Superior temporal gyrus (tissue), 1 donor: ENCODE results near the gene FOXN1.

Source experiments
- DNase-seq: peaks from one replicate; pipeline ENCODE4 v3.0.0-alpha.2; 2016; ENCODE audit errors: extremely low spot score

The FOXN1 gene

DNA sequence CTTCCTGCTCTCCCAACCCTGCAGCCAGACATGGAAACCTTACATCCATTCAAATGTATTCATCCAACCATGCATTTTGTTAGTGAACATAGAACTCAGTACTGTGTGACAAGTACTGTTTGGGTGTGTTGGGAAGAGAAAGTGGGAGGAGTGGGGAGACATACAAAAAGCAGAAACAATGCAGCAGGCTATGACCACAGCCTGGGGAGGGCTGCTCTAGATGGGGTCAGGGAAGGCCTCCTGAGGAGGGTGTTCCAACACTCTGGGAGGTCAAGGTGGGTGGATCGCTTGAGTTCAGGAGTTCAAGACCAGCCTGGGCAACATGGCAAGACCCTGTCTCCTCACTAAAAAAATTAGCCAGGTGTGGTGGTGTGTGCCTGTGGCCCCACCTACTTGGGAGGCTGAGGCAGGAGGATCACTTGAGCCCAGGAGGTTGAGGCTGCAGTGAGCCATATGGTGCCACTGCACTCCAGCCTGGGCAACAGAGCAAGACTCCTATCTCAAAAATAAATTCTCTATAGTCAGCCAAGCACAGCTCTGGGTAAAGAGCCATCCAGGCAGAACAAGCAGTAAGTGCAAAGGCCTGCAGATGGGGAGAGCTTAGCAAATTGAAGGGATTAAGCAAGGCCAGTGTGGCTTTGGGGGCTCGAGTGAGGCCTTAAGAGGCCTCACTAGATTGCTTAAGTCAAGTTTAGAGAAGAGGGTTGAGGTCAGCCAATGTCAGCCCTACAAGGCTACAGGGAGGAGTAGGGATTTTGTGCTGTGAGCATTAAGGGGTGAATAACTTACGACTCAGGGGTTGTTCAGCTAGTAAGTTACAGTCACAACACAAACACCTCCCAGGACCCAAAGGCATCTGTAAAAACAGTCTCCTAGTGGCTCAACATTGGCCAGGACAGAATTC lies 27.2 kb upstream of the FOXN1 start:
- DNase-seq = no peak

DNA sequence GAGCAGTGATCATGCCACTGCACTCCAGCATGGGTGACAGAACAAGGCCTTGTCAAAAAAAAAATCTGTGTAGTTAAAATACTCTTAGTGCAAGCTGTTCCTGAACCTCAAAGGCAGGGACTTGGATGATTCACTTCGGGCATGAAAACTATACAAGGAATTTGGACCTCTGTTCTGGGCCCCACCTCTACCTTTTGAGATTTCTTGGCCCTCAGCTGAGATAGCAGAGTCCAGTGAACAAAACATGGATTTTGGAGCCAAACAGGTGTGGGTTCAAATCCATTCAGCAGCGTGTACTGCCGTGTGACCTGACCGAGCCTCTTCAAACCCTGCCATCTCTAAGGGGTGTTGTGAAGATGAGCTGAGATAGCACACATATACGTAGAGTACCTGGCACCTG lies 25.9 kb upstream of the FOXN1 start:
- DNase-seq = no peak

DNA sequence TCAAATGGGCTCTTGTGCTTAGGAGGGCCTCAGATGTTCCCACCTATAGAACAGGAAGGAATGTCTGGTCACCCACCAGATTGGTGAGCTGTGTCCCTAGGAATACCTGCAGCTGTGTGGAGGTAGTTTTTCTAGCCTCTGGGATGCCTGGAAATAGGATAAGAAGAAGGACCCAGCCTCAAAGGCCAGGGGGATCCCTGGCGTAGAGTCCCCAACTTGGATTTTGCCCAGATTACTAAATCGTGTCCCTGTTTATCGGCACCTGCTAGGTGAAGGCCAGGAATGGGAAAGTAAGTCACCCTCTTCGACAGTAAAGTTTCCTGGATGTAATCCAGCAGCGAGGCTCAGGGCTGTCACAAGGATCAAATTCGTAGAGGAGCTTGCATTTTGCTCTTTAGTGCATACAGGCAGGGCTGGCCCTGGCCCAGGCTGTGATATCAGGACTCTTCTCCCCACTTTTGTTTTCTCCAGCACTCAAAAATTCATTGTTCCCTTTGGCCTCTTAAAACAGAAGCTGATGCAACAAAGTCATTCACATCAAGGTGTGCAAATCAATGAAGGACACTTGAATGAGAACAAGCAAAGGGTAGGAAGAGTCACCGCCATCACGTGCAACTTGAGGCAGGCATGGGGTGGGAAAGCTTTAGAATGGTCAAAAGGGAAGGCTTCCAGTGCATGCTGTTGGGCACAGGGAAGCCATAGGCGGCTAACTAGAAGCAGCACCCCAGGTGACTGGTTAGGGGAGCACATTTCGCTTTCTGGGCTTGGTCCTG lies 25.2 kb upstream of the FOXN1 start:
- DNase-seq = no peak

DNA sequence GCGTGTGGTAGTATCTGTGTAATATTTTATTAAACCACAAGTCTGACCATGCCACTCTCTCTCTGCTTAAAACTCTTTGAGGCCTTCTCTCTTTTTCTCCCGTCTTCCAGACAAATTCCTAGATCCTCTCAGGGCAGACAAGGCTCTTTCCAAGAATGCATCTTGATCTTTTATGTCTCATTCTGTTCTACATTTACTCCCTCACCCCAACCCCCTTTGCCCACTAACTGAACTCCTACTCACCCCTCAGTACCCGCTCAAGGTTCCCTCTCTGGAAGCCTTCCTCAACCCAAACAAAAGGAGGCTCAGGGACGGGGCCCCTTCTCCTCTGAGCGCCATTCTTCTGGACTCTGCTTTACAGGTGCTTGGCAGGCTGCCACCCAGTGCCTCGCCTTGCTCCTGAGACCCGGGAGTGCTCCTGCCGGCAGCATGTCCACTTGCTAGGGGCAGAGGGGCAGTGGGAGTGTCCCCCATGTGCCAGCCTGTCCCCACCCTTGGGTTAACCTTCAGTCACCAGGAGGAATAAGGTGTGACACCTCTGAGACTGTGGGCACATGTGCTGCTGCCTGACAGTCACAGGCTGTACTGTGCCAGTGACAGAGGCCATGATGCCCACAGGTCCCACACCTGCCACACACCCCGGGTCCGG lies 23.5 kb upstream of the FOXN1 start:
- no peak for DNase-seq

DNA sequence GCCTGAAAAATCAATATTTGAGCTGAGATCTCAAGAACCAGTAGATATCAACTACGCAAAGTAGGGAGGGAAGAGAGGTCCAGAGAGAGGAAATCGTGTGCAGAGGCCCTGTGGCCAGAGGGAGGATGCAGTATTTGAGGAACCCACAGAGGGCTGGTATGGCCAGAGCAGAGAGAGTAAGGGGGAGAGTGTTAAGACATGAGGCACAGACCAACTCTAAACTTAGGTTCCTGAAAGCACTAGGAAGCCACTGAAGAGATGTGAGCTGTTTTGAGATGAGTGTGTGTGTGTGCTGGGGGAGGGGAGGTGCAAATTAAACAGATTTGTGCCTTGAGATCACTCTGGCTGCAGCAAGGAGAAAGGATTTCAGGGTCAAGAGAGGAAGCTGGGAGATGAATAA lies 21.9 kb upstream of the FOXN1 start:
- no peak for DNase-seq

DNA sequence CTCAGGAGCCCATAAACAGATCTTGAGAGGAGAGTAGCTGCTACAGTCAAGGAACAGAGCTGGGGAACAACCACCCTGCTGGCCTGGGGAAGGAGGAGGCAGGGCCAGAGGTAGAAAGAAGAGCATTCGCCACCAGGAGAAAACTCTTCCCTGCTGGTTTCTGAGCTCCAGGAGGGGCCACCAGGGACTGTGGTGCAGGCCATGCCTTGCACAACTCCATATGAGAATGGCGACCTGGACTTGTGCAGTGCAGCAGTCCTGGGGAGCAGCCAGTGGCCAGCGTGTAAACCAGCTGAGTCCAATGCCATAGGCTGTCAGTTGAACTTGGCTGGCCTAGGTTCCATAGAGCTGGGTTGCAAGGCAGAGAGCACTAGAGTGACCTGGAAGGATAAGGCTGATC lies 21.1 kb upstream of the FOXN1 start:
- DNase-seq = no peak

DNA sequence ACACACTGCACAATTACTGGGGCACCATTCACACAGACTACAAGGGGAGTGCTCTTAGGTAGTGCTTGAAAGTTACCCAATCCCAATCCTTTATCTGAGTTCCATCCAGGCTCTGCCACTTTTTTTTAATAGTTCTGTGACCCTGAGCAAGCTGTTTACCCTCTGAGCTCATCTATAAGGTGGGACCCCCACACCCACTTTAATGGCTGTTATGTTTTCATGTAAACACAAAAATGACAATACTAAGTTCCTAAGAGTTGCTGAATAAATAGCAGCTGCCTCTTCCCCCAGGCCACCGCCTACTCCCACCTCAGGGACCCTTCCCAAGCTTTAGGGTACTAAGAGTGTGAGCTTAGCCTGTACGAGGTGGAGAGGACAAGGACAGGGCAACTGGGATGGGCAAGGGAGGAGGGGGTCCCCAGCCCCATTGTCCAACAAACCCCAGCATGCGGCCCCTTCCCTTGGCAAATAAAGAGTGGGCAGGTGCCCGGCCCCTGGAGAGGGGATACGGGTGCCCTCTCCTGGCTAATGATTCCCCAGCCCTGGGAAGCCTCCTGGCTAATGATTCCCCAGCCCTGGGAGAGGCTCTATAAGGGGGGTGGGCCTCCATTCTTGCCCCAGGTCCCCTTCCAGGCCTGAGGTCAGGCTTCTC lies 18.1 kb upstream of the FOXN1 start:
- no peak for DNase-seq

DNA sequence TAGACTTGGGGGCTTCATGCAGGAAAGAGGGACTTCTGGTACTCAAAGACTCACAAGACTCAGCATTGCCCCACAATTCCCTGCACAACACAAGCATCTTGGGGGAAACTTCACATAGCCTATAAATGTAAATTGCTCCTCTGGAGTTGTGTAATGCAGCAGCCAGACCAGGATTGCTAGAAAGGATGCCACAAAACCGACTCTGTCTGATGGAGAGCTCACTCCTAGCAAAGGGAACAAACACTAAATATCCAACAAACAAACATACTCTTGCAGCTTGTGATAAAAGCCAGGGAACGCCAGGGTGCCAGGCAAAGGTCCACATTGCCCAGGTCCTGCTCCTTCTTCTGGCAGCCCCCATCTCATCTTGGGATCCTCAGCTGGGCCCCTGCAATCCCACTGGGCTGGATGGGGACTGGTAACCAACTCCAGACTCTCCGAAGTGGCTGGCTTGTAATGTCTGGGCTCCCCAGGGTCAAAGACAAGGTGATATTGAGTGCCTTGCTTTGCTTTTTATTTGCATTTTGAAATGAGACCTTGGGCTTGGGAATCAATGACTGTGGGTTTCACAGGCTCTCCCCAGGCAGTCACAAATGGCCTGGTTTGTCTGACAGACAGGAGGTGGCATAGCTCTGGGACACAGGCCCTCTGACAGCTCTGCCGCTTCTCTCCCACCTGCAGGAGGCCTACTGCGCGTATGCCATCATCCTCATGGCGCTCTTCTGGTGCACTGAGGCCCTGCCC lies 17.4 kb upstream of the FOXN1 start:
- DNase-seq = no peak

DNA sequence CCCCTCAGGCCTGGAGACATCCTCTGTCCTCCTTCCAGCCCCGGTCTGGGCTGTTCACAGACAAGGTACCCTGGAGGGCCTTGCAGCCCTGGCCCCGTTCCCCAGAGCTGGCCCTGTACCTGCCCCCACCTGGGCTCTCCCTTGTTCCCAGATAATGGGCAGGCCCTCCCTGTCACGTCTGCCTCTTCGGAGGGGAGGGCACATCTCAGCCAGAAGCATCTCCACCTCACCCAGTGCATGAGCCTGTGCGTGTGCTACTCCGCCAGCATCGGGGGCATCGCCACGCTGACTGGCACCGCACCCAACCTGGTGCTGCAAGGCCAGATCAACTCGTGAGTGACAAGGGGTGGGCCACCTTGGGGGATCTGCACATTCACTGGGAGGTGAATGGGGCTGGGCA lies 14.9 kb upstream of the FOXN1 start:
- no peak for DNase-seq

DNA sequence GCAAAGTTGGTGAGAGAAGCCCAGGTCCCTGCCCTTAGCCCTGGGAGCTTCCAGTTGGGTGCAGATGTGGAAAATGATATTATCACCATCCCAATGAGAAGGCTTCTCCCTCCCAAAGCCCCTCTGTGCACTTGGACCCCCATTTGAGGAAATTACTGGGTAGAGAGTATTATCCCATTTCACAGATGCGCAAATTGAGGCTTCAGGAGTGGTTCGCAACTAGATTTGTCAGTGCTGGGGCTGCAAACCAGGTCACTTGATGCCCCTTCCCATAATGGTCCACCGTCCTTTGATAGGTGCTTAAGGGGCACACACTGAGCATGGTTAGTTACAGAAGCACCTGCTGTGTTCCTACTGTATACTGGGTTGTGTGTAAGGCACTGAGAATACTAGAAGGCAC lies 14.3 kb upstream of the FOXN1 start:
- no peak for DNase-seq

DNA sequence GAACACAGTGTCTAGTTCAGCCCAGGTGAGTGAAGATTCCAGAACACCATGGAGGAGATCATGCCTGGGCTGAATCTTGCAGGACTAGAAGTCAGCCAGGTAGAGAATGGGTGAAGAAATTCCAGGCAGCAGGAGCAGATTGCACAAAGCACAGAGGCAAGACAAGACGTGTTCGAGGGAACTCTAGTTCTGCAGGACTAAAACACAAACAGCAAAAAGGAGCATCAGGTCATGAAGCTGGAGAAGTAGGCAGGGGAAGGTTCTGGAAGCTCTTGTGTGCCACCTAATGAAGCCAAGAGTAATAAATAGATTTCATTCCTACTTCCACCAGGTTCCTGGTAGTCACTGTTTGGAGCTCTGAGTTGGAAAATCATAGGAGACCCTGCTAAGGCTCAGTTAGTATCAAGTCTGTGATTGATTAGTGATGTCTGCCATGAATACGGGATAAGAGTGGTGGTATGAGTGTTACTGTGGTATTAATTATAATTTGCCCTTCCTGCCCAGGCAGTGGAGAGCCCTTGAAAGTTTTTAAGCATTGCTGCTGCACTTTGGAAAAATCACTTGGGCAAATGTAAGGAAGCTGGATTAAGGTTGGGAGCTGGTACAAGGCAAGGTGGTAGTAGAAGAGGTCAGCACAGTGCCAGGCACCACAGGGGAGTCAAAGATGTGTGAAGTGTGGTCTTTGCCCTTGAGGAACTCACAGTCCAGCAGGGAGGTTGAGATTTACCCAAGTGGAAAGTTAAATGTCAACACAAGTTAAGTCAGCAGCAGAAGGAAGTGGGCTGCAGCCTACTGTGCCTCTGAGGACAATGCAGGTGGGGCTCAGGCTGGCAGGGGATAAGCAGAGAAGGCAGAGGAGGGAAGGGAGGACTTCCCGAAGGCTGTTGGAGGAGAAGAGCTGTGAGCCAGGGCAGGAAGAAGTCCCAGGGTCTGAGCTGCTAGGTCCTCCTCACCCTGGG lies 13.5 kb upstream of the FOXN1 start:
- DNase-seq = no peak

DNA sequence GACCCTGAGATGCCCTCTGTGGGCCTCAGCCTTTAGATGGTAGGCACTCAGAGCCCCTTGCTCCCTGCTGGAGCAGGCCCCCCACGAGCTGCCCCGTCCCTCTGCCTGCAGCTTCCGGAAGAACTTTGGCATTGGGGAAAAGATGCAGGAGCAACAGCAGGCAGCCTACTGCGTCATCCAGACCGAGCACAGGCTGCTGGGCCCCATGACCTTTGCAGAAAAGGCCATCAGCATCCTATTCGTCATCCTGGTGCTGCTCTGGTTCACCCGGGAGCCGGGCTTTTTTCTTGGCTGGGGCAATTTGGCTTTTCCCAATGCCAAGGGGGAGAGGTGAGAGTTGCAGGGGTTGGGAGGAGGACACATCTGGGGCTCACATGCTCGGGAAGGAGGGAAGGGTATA lies 12.7 kb upstream of the FOXN1 start:
- no peak for DNase-seq

DNA sequence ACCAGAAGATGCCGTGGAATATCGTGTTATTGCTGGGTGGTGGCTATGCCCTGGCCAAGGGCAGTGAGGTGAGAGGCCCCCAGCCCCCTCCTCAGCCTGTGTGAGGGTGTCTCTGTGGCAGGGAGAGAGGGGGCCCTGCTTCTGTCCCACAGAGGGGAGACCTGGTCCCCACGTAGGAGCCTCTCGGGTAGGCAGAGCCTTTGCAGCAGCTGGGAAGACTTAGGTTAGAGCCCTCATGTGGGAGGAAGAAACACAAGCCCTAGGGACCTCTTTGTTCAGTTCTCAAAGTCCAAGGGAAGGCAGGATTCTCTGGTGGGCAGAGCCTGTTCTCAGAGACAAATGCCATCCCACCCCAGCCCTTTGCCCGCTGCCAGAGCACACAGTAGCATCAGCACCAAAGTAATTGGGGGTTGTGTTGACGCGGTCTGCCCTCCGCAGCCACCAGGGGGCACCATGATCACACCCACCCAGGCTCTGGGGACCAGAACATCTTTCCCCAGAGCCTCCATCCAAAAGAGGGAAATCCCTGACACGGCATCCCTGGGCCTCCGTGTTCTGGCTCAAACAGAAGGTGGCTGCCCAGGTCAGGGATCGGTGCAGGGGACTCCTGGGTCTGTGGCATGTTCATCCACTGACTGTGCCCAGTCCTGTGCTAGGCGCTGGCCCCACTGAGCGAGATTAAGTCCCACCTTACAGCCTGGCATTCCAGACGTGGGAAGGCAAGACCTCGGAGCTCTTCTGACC lies 11.5 kb upstream of the FOXN1 start:
- DNase-seq = peak; percentile 80

DNA sequence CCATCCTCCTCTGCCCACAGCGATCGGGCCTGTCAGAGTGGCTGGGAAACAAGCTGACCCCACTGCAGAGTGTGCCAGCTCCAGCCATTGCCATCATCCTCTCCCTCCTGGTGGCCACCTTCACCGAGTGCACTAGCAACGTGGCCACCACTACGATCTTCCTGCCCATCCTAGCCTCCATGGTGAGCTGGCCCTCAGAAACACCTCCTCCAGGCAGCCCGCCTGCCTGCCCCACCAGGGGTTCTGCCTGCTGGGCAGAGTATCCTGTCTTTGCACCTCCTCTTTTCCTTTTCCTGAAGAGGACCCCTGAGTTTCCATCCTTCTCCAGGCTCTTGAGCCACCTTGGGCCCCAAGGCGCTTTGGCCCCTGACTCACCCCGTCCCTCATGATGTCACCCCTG lies 10.5 kb upstream of the FOXN1 start:
- no peak for DNase-seq

DNA sequence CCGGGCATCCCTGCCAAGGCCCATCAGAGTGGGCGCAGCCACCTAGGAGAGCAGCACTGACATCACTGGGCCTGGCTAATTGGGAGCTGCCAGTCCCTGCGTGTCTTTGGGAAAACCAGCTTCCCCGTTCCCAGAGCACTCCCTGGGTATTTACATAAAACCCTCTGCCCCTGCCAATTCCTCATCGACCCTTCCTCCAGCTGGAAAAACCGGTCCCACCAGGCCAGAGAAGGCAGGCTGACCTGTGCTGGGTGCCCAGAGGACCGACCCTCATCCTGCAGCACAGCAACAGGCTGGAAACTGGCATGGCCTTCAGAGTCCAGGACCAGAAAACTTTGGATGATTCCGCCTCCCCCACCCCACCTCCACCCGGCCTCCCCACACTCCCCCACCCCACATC lies 8.2 kb upstream of the FOXN1 start:
- DNase-seq = no peak

DNA sequence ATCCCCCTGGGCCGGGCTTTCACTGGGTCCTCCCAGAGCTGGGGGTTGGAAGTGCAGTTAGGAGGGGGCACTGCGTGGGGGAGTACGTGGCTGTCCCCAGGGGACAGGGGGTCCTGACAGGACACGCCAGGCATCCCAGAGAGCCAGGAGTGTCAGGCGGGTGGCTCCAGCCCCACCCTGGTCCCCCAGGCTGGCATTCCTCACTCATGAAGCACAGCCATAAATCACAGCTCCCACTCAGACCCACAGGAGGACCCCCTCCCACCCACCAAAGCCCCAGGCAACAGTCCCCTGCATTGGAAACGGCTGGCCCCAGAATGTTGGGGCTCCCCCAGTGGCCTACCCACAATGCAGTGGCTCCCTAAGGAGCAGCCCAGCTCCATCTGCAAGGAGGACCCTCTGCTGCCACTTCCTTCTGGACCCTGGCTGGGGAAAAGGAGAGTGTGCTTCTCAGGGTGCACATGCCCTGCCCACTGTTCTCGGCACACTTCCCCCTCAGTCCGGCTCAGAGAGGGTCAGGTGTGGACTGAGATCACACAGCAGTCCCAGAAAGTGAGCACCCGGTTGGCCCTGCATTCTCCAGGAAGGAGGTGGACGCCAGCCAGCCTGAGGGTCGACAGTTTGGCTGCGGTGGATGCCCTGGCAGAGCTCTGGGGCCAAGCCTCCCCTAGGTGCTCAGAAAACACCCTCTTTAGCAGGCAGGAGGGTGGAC lies 7.3 kb upstream of the FOXN1 start:
- no peak for DNase-seq

DNA sequence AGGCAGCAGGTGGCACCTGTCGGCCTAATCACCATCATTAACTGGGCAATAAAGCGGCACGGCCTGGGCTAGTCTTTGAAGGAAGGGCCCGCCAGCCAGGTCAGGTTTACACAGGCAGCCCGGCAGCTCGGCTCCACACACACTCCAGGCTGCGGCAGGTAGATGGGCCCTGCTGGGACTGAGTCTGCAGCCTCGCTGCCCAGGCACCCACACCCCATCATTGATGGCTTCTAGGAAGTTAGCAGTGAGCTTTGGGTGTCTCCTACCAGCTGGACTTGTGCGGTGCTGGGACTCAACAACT lies 6.8 kb upstream of the FOXN1 start:
- no peak for DNase-seq

DNA sequence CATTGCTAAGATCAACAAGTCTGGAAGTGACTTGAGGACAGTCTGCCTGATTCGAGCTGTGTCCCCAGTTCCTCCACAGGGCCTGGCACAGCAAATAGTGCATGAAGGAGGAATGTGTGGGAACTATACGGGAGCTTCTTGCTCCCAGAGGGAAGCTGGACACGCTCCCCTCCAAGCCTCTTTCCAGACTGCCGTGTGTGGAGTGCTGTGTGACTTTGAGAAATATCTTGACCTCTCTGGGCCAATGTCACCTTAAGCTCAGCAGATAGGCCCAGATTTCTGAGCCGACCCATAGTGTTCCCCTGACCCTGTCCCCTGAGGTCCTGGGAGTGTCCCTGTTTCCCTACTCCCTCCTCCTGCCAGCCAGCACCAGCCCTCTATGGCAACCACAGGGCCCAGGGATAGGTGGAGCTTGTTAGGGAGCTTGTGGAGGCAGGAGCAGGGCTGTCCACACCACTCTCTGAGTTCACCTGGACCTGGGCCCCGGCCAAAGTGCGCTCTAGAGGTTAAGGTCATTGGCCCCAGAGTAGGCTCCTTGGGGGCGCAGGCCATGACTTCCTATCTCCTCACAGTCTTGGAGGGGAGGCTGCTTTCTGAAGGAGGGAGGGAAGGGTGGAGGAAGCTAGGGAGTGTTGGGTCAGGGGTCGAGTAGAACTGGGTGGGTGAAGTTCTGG lies 6.3 kb upstream of the FOXN1 start:
- no peak for DNase-seq
